Stimulated activated CD8-positive, alpha-beta memory T cell treated with anti-CD3 and anti-CD28 coated beads, Interleukin-12 subunit alpha, Interleukin-12 subunit beta, amount 100 ng/mL, for 4 hours (primary cell): Measurements from ENCODE around the gene OR52W1.

Experiments
- DNase-seq: peaks from one replicate; pipeline ENCODE4 v3.0.0-alpha.2; 2020; ENCODE audit warnings: low read depth

OR52W1 gene, protein sequence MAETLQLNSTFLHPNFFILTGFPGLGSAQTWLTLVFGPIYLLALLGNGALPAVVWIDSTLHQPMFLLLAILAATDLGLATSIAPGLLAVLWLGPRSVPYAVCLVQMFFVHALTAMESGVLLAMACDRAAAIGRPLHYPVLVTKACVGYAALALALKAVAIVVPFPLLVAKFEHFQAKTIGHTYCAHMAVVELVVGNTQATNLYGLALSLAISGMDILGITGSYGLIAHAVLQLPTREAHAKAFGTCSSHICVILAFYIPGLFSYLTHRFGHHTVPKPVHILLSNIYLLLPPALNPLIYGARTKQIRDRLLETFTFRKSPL

DNA sequence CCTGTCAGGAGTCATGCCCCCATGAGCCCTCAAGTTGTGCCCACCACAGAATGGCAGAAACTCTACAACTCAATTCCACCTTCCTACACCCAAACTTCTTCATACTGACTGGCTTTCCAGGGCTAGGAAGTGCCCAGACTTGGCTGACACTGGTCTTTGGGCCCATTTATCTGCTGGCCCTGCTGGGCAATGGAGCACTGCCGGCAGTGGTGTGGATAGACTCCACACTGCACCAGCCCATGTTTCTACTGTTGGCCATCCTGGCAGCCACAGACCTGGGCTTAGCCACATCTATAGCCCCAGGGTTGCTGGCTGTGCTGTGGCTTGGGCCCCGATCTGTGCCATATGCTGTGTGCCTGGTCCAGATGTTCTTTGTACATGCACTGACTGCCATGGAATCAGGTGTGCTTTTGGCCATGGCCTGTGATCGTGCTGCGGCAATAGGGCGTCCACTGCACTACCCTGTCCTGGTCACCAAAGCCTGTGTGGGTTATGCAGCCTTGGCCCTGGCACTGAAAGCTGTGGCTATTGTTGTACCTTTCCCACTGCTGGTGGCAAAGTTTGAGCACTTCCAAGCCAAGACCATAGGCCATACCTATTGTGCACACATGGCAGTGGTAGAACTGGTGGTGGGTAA is at the start of gene OR52W1:
Gene OR52W1 (plus strand): TSS at position 51 of the 637 bp plus-strand sequence. CDS start 0 bp downstream, at position 51.
- DNase-seq, result no peak

DNA sequence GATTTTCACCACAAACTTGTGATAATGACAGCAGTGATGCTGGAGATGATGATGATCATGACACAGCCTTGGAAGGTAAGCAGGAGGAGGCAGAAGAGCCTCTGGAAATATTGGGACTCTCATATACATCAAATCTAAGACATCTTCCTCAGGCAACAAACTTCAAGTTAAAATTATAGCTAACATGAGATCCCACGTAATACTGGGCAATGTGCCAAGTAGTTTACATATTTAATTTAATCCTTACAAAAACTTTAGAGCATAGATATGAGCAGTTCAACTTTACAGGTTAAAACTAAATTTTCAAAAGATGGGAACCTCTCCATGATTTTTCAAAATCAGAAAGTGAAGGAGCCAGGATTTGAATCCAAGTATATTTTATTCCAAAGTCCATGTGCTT is 47.9 kb upstream of the OR52W1 start:
- no peak for DNase-seq

- no peak for DNase-seq
Measured at GRCh38 chr11:6152126-6152525, 46.9 kb upstream of the OR52W1 start.

GRCh38 chr11:6156628-6157359 is 42.2 kb upstream of the OR52W1 start:
- DNase-seq, result no peak

DNA sequence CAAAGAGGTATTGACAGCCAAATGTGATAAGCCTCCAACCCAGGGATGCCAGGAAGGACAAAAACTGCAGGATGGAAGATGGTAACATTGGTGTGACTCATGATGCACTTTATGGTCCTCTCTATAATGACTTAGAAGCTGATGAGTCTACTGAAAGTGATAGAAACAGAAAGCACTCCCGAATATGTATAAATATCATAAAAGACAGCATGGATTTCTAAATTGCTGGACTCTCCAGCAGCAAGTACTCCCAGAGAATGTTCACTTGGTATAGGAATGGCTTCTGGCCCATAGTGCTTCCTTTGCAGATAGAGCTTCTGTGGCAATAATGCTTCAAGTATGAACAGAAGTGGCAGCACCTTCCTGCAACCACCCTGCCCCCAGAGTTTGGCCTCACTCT is 28.8 kb upstream of the OR52W1 start, which contains the start of gene OR52B2:
Gene OR52B2 (minus strand): TSS at position 101 of the 400 bp plus-strand sequence. CDS start 0 bp downstream, at position 101.
- no peak for DNase-seq

- no peak for DNase-seq
Measured at GRCh38 chr11:6175440-6175839, 23.6 kb upstream of the OR52W1 start.

DNA sequence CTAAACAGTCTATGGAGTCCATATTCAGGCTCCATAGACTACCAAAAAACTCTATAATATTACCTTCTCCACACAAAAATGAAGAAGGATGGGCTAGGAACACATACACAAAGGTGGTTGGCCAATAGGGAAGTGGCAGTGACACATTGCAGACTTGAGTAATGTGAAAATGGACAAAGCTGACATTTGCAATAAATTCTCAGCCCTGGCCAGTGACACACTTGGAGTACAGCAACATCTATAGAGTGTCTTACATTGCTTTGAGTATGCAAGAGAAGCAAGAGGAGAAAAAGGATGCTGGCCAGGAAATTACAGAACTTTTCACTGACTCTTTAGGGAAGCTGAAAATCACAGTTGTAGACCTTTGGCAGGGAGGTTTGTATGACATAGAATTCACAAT is 7.3 kb upstream of the OR52W1 start:
- DNase-seq, result no peak

DNA sequence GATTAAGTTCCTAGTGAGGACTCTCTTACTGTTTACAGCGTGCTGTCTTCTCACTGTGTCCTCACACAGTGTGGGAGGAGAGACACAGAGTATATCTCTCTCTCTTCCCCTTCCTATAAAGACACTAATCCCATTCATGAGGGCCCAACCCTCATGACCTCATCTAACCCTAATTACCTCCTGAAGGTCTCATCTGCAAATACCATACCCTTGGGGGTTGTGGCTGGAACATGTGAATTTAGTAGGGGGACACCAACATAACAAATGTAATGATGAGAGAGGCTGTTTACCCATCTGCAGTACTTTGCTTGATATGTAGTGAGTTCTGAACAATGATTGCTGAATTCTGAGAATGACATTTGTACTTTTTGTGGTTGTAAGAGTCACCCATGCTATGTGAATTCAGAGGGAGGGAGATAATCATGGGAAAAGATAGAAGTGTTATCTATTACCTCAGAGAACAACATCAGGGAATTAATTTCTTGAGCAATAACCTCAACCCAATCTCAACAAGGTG is 4.9 kb upstream of the OR52W1 start:
- no peak for DNase-seq

- DNase-seq, result no peak
Measured at GRCh38 chr11:6196396-6196795, 2.6 kb upstream of the OR52W1 start.

DNA sequence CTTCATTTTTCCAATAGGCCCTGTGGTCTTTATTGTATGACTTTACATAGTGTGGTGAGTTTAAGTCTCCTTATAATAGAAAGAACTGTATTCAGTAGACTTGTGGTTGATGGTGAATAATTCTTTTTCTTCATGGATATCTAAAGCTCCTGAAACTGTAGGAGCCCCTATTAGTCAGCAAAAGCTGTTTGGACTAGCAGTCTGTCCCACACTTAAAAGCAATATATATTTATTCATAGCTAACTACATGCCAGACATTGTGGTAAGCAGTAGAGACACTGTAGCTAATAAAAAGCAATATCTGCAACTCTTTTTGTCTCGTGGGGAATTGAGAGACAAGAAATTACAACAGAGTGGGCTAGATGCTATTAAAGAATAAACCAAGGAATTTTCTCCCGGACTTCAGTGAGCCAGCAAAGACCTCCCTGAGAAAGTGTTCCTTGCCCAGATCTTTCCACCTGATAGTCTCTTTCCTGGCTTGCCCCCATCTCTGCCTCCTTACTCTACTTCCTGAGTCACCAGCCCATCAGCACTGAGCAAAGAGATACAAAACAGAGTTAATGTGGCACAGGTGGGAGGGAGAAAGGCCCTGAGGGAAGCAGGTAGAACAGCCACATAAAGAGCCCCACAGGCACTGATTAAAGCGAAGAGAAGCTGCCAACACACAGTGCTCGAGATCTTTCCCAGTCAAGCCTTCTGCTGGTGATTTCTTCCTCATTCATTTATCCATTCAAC is 1.4 kb upstream of the OR52W1 start:
- no peak for DNase-seq

GRCh38 chr11:6200975-6201374 is 2.0 kb downstream of the OR52W1 start:
- no peak for DNase-seq

DNA sequence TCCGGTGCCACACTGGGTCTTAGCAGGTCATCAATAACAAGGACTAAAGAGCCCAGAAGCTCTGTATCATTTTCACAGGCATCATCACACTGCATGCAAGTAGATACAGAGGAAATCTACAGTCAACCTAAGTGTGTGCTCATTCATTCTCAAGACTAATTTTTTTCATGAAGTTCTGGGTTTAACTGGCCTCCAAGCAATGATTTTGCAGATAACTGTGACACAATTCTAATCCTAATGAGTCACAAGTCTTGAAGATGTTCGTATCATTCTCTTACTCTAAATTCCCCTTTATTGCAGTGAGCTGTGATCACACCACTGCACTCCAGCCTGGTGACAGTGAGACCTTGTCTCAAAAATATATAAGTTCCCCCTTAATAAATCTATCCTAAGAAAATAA is 2.5 kb downstream of the OR52W1 start:
- DNase-seq, result no peak

- no peak for DNase-seq
Measured at GRCh38 chr11:6202041-6202440, 3.0 kb downstream of the OR52W1 start.

DNA sequence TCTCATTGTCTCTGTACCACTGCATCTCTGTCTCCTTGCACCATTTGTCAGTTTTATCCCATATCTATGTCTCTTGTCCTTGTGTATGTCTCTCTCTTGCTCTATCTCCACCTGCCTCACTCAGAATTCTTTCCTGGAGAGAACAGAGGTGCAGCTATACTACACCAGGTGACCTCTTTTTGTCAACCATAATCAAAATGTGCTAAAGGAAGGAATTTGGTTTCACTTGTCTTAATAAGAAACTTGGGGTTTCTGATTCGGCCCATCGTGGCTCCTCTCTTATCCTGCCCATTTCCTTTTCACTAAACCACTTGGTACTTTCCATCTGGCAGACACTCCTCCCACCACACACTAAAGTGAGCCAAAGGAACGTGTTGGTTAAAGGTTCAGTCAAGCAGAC is 4.3 kb downstream of the OR52W1 start:
- no peak for DNase-seq

- no peak for DNase-seq
Measured at GRCh38 chr11:6204706-6205105, 5.7 kb downstream of the OR52W1 start.

DNA sequence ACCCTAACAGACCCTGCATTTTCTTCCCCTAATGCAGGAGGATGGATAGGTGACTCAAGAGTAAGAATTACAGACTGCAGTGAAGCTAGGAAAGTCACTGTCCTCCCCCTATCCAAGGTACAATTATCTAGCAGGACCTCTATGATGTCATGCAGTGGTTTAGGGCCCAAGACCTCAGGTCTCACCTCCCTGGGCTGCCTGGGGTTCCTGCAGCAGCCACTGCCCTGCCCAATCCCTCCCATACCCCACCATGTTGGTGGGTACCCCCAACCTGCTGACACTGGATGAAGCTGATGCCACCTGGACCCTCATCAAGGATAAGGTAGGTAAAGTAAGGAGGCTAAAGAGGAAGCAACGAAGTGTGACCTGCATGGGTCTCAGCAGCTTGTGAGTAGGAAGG is 6.3 kb downstream of the OR52W1 start, which contains the start of gene C11orf42:
Gene C11orf42 (plus strand): TSS at position 192 of the 400 bp plus-strand sequence. CDS start 59 bp downstream, at position 251.
- DNase-seq, result no peak

DNA sequence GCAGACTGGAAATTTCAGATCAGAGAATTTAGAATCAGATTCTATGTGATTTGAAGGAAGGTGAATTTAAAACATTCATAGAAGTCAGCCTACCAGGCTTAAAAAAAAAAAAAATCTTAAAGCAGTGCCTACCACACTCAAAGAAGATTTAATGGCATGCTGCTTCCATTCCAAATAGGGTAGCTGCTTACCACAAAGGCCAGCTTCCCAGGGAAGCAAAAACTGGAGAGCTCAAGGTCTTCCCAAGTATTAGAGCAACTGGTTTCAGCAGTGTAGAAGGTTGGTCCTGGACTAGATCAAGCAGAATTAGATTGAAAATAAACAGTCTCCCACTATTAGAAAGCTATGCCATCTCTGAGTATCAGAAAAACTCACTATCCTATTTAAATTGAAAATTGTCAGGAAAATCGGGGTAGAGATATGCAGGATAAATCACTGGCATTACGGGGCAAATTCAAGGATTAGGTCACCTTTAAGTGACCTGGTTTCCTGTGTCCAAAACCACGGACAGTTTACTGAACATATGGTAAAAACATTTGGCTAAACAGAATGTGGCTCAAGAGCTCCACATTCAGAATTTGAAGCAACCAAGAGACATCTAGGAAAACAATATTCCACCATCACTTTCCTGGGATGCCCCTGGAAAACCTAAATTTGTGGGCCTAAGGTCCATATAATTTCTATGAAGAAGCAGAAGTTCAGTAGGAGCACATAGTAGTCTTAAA is 7.6 kb downstream of the OR52W1 start:
- DNase-seq, result no peak

- DNase-seq, result no peak
Measured at GRCh38 chr11:6209801-6210200, 10.8 kb downstream of the OR52W1 start.

- DNase-seq, result no peak
Measured at GRCh38 chr11:6210274-6210955, 11.4 kb downstream of the OR52W1 start.

DNA sequence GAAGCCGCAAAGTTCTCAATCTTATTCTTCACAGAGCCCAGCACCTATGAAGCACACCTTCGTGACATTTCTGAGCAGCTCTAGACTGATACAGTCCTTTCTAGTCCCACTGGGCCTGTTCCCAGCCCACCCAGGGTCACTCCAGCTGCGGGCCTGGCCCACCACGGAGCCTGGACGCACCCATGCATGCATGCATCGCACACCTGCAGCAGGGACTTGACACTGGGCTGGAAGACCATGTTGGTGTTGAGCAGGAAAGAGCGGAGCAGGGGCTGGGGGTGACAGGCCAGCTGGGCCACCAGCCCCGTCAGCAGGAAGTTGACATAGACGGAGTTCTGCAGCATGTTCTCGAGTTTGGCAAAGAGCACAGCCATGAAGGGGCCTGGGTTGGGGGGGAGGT is 15.5 kb downstream of the OR52W1 start:
- no peak for DNase-seq

- DNase-seq, result no peak
Measured at GRCh38 chr11:6216501-6216900, 17.5 kb downstream of the OR52W1 start.
